Liver (tissue), 9 donors: ENCODE results near the gene CFHR1. TPM values are rescaled to one million over a fixed set of nuclear protein-coding genes. Genes with fewer than 3 reads are reported as not detected.
"Not testable (repeated sequence)": the region's sequence is repeated elsewhere in the genome, so short reads cannot be mapped to it uniquely, and the experiment has no call there.

ENCODE experiments used
- DNase-seq: peaks from one replicate; pipeline ENCODE4 v3.0.0-alpha.2; 2017; ENCODE audit warnings: low spot score
- H3K27ac ChIP-seq, 2 donors: one replicate each; pipeline ENCODE4 v1.7.0; 2013; ENCODE audit warnings: inconsistent platforms in 2 of 2, low read length in 2 of 2, control low read depth in 1 of 2, low read depth in 1 of 2, mild to moderate bottlenecking in 1 of 2
- H3K27me3 ChIP-seq, 4 donors: one replicate each; pipeline versions ENCODE4 v1.6.1 to v1.7.0; 2013; ENCODE audit warnings: low read length in 3 of 4, inconsistent platforms in 1 of 4, mild to moderate bottlenecking in 1 of 4, moderate library complexity in 1 of 4; ENCODE audit not compliant: control insufficient read depth in 4 of 4, insufficient read depth in 4 of 4
- H3K36me3 ChIP-seq, 4 donors: one replicate each; pipeline versions ENCODE4 v1.6.1 to v1.7.0; 2013; ENCODE audit warnings: low read length in 3 of 4, mild to moderate bottlenecking in 3 of 4, low read depth in 1 of 4, moderate library complexity in 1 of 4; ENCODE audit not compliant: control insufficient read depth in 4 of 4, insufficient read depth in 3 of 4
- H3K4me1 ChIP-seq, 4 donors: one replicate each; pipeline versions ENCODE4 v1.6.1 to v1.7.0; 2013; ENCODE audit warnings: low read length in 3 of 4, mild to moderate bottlenecking in 3 of 4, moderate library complexity in 1 of 4; ENCODE audit not compliant: control insufficient read depth in 4 of 4, insufficient read depth in 4 of 4
- H3K4me3 ChIP-seq, 3 donors: one replicate each; pipeline versions ENCODE4 v1.6.1 to v1.7.0; 2013; ENCODE audit warnings: low read length in 3 of 3, control low read depth in 1 of 3, low read depth in 1 of 3, mild to moderate bottlenecking in 1 of 3
- H3K9ac ChIP-seq, 2 donors: one replicate each; pipeline ENCODE4 v1.7.0; 2013; ENCODE audit warnings: low read length in 2 of 2, mild to moderate bottlenecking in 2 of 2, moderate library complexity in 2 of 2, control low read depth in 1 of 2, low read depth in 1 of 2
- H3K9me3 ChIP-seq, 4 donors: one replicate each; pipeline versions ENCODE4 v1.6.1 to v1.7.0; 2013; ENCODE audit warnings: low read length in 3 of 4; ENCODE audit not compliant: control insufficient read depth in 4 of 4
- FOXA2 ChIP-seq: IDR thresholded peaks from 2 replicates; pipeline ENCODE4 v1.6.1; 2016; ENCODE audit warnings: antibody characterized with exemption
- JUND ChIP-seq, 2 donors: IDR thresholded peaks; 2 replicates each; pipeline ENCODE4 v1.6.1; 2016; ENCODE audit warnings: antibody characterized with exemption in 2 of 2
- MAX ChIP-seq: IDR thresholded peaks from 2 replicates; pipeline ENCODE4 v1.6.1; 2016; ENCODE audit warnings: antibody characterized with exemption
- NR2F2 ChIP-seq: IDR thresholded peaks from 2 replicates; pipeline ENCODE4 v1.6.1; 2016; ENCODE audit warnings: antibody characterized with exemption
- RAD21 ChIP-seq, 2 donors: IDR thresholded peaks; 2 replicates each; pipeline ENCODE4 v1.6.1; 2016; ENCODE audit warnings: antibody characterized with exemption in 2 of 2, mild to moderate bottlenecking in 2 of 2
- RXRA ChIP-seq, 2 donors: IDR thresholded peaks; 2 replicates each; pipeline ENCODE4 v1.6.1; 2017 to 2018; ENCODE audit warnings: antibody characterized with exemption in 2 of 2, mild to moderate bottlenecking in 1 of 2
- TAF1 ChIP-seq: conservative IDR thresholded peaks from 2 replicates; pipeline ENCODE4 v1.6.1; 2016; ENCODE audit warnings: antibody characterized with exemption, mild to moderate bottlenecking
- WGBS: extraction: QIAGEN DNeasy Blood & Tissue Kit; methylation state at CpG from one replicate; pipeline ENCODE4 v1.1.7; 2013; 5-methylcytosine and 5-hydroxymethylcytosine counted together
- polyA plus RNA-seq, 2 donors: library from polyadenylated mRNA; stranded (reverse) in 1 of 2; unstranded in 1 of 2; fragments of 200-250 nt in 1 of 2; fragments of >200 nt in 1 of 2; fragmentation: Nextera tagmentation in 1 of 2; extraction: Ambion mirVana in 1 of 2; gene quantifications; one replicate each; pipeline versions ENCODE4 v1.2.1 to v1.2.3, GENCODE V29; 2013 to 2015
- total RNA-seq, 2 donors: library from RNA; depleted of rRNA; stranded (reverse); fragments of >200 nt; gene quantifications; one replicate each; pipeline ENCODE4 v1.2.3, GENCODE V29; 2014
- TF ChIP-seq, protein P1 (sequence below): IDR thresholded peaks from 2 replicates; pipeline ENCODE4 v1.6.1; 2016; ENCODE audit warnings: antibody characterized with exemption
- donor health status: healthy.
- donor health status: healthy.
- donor health status: healthy.
- donor health status: healthy.
- donor health status: healthy.

CFHR1 gene
- total and polyA plus RNA-seq, 4 donors: 288 to 1,028 (median 507) TPM

DNA sequence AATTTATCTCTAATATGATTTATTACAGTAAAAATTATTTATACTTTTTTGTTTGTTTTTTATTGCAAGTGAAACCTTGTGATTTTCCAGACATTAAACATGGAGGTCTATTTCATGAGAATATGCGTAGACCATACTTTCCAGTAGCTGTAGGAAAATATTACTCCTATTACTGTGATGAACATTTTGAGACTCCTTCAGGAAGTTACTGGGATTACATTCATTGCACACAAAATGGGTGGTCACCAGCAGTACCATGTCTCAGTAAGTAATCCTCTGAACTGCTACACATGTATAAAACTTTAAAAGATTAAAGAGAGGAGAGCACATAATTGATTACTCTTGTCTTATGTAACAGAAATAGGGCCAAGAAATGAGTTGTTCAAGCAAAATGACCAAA, 40.4 kb upstream of the CFHR1 start:
- 88% methylated on average over 1 of the region's 1 CpG for WGBS
- no peak overlapping the region for H3K27ac ChIP-seq

GRCh38 chr1:196791252-196791651, 28.3 kb upstream of the CFHR1 start:
- not testable (repeated sequence) for H3K27me3 ChIP-seq, DNase-seq, H3K36me3 ChIP-seq, H3K27ac ChIP-seq, H3K9ac ChIP-seq, H3K9me3 ChIP-seq, H3K4me3 ChIP-seq, H3K4me1 ChIP-seq
- WGBS: 76% methylated on average over 1 of the region's 1 CpG

More for the DNA sequence above, 40.4 kb upstream of the CFHR1 start:
- no peaks in the 10 kb centered on the region for H3K36me3 ChIP-seq
- H3K27me3 ChIP-seq: no peaks in the 10 kb centered on the region
- H3K9me3 ChIP-seq: no peaks in the 10 kb centered on the region
- no peak for TF ChIP-seq TAF1
- peak in 1 of 2 donors; percentile 8 for TF ChIP-seq RAD21 (IDR thresholded peaks at IDR 0.05)
- no peaks in the 10 kb centered on the region for H3K4me1 ChIP-seq
- no peak for DNase-seq
- no peak overlapping the region for H3K9ac ChIP-seq
- H3K4me3 ChIP-seq: no peak overlapping the region

DNA sequence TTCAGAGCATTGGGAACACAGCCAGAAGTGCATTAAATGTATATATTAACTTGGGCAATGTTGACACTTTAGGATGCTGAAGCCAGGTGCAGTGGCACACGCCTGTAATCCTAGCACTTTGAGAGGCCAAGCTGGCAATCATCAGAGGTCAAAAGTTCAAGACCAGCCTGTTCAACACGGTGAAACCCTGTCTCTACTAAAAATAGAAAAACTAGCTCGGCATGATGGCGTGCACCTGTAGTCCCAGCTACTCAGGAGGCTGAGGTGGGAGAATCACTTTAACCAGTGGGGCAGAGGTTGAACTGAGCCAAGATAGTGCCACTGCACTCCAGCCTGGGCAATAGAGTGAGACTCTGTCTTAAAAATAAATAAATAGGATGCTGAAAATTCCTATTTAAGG, 25.4 kb upstream of the CFHR1 start:
- not testable (repeated sequence) for H3K4me1 ChIP-seq, H3K27me3 ChIP-seq, H3K36me3 ChIP-seq, H3K27ac ChIP-seq, H3K4me3 ChIP-seq, H3K9me3 ChIP-seq, DNase-seq, H3K9ac ChIP-seq
- 26% methylated on average over 4 of the region's 4 CpGs for WGBS

DNA sequence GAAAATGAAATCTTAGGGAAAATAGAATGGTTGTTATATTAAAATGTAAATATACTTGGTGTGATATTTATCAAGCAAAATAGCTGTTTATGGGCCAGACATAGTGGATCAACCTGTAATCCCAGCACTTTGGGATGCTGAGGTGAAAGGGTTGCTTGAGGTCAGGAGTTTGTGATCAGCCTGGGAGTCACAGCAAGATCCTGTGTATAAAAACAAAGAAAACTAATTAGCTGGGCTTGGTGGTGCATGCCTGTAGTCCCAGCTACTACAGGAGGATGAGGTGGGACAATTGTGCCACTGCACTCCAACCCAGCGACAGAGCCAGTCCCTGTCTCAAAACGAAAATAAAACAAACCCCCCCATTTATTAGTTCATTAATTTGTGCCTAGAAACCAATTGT, 21.6 kb upstream of the CFHR1 start:
- no peak for DNase-seq
- H3K4me1 ChIP-seq: no peaks in the 10 kb centered on the region
- no peak overlapping the region for H3K9ac ChIP-seq
- TF ChIP-seq RXRA (IDR thresholded peaks at IDR 0.05) (no peak), JUND (IDR thresholded peaks at IDR 0.05) (no peak), FOXA2 (no peak), NR2F2 (no peak), MAX (no peak)
- TF ChIP-seq, protein P1, sequence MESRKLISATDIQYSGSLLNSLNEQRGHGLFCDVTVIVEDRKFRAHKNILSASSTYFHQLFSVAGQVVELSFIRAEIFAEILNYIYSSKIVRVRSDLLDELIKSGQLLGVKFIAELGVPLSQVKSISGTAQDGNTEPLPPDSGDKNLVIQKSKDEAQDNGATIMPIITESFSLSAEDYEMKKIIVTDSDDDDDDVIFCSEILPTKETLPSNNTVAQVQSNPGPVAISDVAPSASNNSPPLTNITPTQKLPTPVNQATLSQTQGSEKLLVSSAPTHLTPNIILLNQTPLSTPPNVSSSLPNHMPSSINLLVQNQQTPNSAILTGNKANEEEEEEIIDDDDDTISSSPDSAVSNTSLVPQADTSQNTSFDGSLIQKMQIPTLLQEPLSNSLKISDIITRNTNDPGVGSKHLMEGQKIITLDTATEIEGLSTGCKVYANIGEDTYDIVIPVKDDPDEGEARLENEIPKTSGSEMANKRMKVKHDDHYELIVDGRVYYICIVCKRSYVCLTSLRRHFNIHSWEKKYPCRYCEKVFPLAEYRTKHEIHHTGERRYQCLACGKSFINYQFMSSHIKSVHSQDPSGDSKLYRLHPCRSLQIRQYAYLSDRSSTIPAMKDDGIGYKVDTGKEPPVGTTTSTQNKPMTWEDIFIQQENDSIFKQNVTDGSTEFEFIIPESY: no peak
- no peak overlapping the region for H3K4me3 ChIP-seq
- WGBS: 45% methylated on average over 2 of the region's 2 CpGs
- no peaks in the 10 kb centered on the region for H3K36me3 ChIP-seq
- H3K27ac ChIP-seq: no peak overlapping the region
- no peaks in the 10 kb centered on the region for H3K27me3 ChIP-seq
- H3K9me3 ChIP-seq: no peaks in the 10 kb centered on the region

GRCh38 chr1:196801920-196802319, 17.6 kb upstream of the CFHR1 start:
- H3K27me3 ChIP-seq, H3K36me3 ChIP-seq, DNase-seq, H3K27ac ChIP-seq, H3K9me3 ChIP-seq, H3K4me1 ChIP-seq, H3K9ac ChIP-seq, H3K4me3 ChIP-seq: not testable (repeated sequence)
- WGBS: 36% methylated on average over 1 of the region's 1 CpG
